LHCN-M2 (cell line): Measurements from ENCODE around the gene PARD6A. TPM values are rescaled to one million over a fixed set of nuclear protein-coding genes. Genes with fewer than 3 reads are reported as not detected.

Source experiments
- DNase-seq: peaks from one replicate; pipeline ENCODE4 v3.0.0-alpha.2; 2012; ENCODE audit warnings: low read depth
- total RNA-seq: library from RNA; depleted of rRNA; stranded (reverse); fragments of >200 nt; gene quantifications from 2 replicates; pipeline ENCODE4 v1.2.3, GENCODE V29; 2014

The PARD6A gene
- total RNA-seq, 1 experiment from 2014 or later: 0.86 TPM

- DNase-seq: no peak
Observed at GRCh38 chr16:67653789-67654402, 6.9 kb upstream of the PARD6A start.

- no peak for DNase-seq
Observed at GRCh38 chr16:67654403-67654911, 6.3 kb upstream of the PARD6A start.

- DNase-seq: no peak
Observed at GRCh38 chr16:67655363-67655762, 5.4 kb upstream of the PARD6A start.

GRCh38 chr16:67656344-67657016 lies 4.3 kb upstream of the PARD6A start:
- no peak for DNase-seq

- no peak for DNase-seq
Observed at GRCh38 chr16:67657017-67657608, 3.6 kb upstream of the PARD6A start.

- no peak for DNase-seq
Observed at GRCh38 chr16:67657751-67658518, 2.8 kb upstream of the PARD6A start.

GRCh38 chr16:67658849-67659674 lies 1.7 kb upstream of the PARD6A start:
- DNase-seq: no peak

- peak; percentile 86 for DNase-seq
Observed at GRCh38 chr16:67659675-67660563, 841 bp upstream of the PARD6A start, which contains the start of gene ACD. ACD (minus strand) TSS chr16:67660260; CDS start chr16:67660220, 40 bp downstream.

GRCh38 chr16:67661101-67661761 lies 471 bp downstream of the PARD6A start:
- DNase-seq: no peak

GRCh38 chr16:67661886-67662652 lies 1.3 kb downstream of the PARD6A start:
- DNase-seq: no peak

- DNase-seq: no peak
Observed at GRCh38 chr16:67662653-67663010, 1.9 kb downstream of the PARD6A start.

GRCh38 chr16:67663151-67663876 lies 2.6 kb downstream of the PARD6A start:
- no peak for DNase-seq

GRCh38 chr16:67663877-67664222 lies 3.1 kb downstream of the PARD6A start:
- DNase-seq: no peak

GRCh38 chr16:67664258-67664657 lies 3.5 kb downstream of the PARD6A start:
- no peak for DNase-seq

- DNase-seq: no peak
Observed at GRCh38 chr16:67664871-67665270, 4.1 kb downstream of the PARD6A start.

- DNase-seq: no peak
Observed at GRCh38 chr16:67665598-67665997, 4.8 kb downstream of the PARD6A start.

GRCh38 chr16:67666032-67666551 lies 5.3 kb downstream of the PARD6A start:
- no peak for DNase-seq
